Epithelial cell of esophagus (primary cell): ENCODE data around the gene TMTC1.

Experiments used
- DNase-seq: peaks from one replicate; pipeline ENCODE4 v3.0.0; 2010; ENCODE audit warnings: low read depth
- H3K4me3 ChIP-seq: 2 replicates; pipeline ENCODE4 v1.5.1; 2011; ENCODE audit warnings: mild to moderate bottlenecking, low read length, control low read depth
- CTCF ChIP-seq: IDR thresholded peaks from 2 replicates; pipeline ENCODE4 v1.5.1; 2011; ENCODE audit warnings: low read depth, mild to moderate bottlenecking, low read length, control low read depth, inconsistent platforms; ENCODE audit not compliant: insufficient read depth; ENCODE audit errors: missing control alignments

Gene TMTC1

GRCh38 chr12:29528161-29528560 lies 255.6 kb downstream of the TMTC1 start:
- no peak for TF ChIP-seq CTCF
- DNase-seq = no peak
- H3K4me3 ChIP-seq = no peak overlapping the region

- H3K4me3 ChIP-seq = no peak overlapping the region
- DNase-seq = peak; percentile 29
- no peak for TF ChIP-seq CTCF
These were observed 261.8 kb downstream of the TMTC1 start for GRCh38 chr12:29521951-29522350.

GRCh38 chr12:29519585-29520182 lies 264.1 kb downstream of the TMTC1 start:
- TF ChIP-seq CTCF = peak; percentile 48
- H3K4me3 ChIP-seq = no peak overlapping the region
- peak; percentile 53 for DNase-seq

- no peak for TF ChIP-seq CTCF
- no peak for DNase-seq
- no peak overlapping the region for H3K4me3 ChIP-seq
These were observed 265.3 kb downstream of the TMTC1 start for GRCh38 chr12:29518407-29518806.

- peak; percentile 12 for TF ChIP-seq CTCF
- peak; percentile 9 for DNase-seq
- no peak overlapping the region for H3K4me3 ChIP-seq
These were observed 266.5 kb downstream of the TMTC1 start for GRCh38 chr12:29517264-29517663.

- DNase-seq = peak; percentile 51
- no peak overlapping the region for H3K4me3 ChIP-seq
- TF ChIP-seq CTCF = no peak
These were observed 267.3 kb downstream of the TMTC1 start for GRCh38 chr12:29516431-29516875.

GRCh38 chr12:29510591-29511185 lies 273.1 kb downstream of the TMTC1 start:
- no peak overlapping the region for H3K4me3 ChIP-seq
- no peak for DNase-seq
- TF ChIP-seq CTCF = no peak
